Activated CD4-positive, alpha-beta T cell treated with anti-CD3 and anti-CD28 coated beads, Interleukin-2, amount 50 U/mL, for 24 hours (primary cell): ENCODE measurements around the gene CCDC124.

Experiments
- DNase-seq, 2 donors: peaks; one replicate each; pipeline ENCODE4 v3.0.0-alpha.2; 2020; ENCODE audit warnings: low read depth in 1 of 2, low spot score in 1 of 2

CCDC124 gene

GRCh38 chr19:17951990-17952976 is 19.5 kb downstream of the CCDC124 start:
- DNase-seq, result no peak

- no peak for DNase-seq
Observed at GRCh38 chr19:17953316-17953801, 20.5 kb downstream of the CCDC124 start.

GRCh38 chr19:17953869-17954268 is 21.1 kb downstream of the CCDC124 start:
- no peak for DNase-seq

GRCh38 chr19:17954401-17954800 is 21.6 kb downstream of the CCDC124 start:
- DNase-seq, result no peak

GRCh38 chr19:17957149-17957849 is 24.5 kb downstream of the CCDC124 start:
- no peak for DNase-seq

- no peak for DNase-seq
Observed at GRCh38 chr19:17957885-17958284, 25.1 kb downstream of the CCDC124 start.

- no peak for DNase-seq
Observed at GRCh38 chr19:17963936-17964691, 31.3 kb downstream of the CCDC124 start.

GRCh38 chr19:17965370-17966128 is 32.7 kb downstream of the CCDC124 start:
- DNase-seq, result no peak

GRCh38 chr19:17966129-17966483 is 33.3 kb downstream of the CCDC124 start:
- DNase-seq, result no peak

- no peak for DNase-seq
Observed at GRCh38 chr19:17966550-17967256, 33.9 kb downstream of the CCDC124 start, which contains the start of gene KCNN1. Gene KCNN1, plus strand, starts transcription at chr19:17967107. Its CDS starts 6,782 bp downstream, at chr19:17973889.

- no peak for DNase-seq
Observed at GRCh38 chr19:17967257-17968051, 34.6 kb downstream of the CCDC124 start.

GRCh38 chr19:17968362-17968761 is 35.5 kb downstream of the CCDC124 start:
- DNase-seq, result no peak

- DNase-seq, result no peak
Observed at GRCh38 chr19:17969096-17969792, 36.4 kb downstream of the CCDC124 start.

GRCh38 chr19:17972230-17972629 is 39.4 kb downstream of the CCDC124 start:
- no peak for DNase-seq

- no peak for DNase-seq
Observed at GRCh38 chr19:17973759-17974158, 40.9 kb downstream of the CCDC124 start.

GRCh38 chr19:17974551-17974950 is 41.7 kb downstream of the CCDC124 start:
- no peak for DNase-seq

- DNase-seq, result no peak
Observed at GRCh38 chr19:17975032-17975431, 42.2 kb downstream of the CCDC124 start.

- DNase-seq, result no peak
Observed at GRCh38 chr19:17977021-17977420, 44.2 kb downstream of the CCDC124 start.
